Fibroblast of lung (primary cell): ENCODE data around the gene IFT81. TPM values are rescaled to one million over a fixed set of nuclear protein-coding genes. Genes with fewer than 3 reads are reported as not detected.

Source experiments
- DNase-seq, 2 donors: peaks; one replicate each; pipeline versions ENCODE4 v3.0.0 to v3.0.0-alpha.2; 2010; ENCODE audit warnings: low read depth in 2 of 2
- H2AFZ ChIP-seq: 2 replicates; pipeline ENCODE4 v1.5.1; 2012; ENCODE audit warnings: low read length, control low read depth, inconsistent platforms
- H3K27ac ChIP-seq: 2 replicates; pipeline ENCODE4 v1.5.1; 2011; ENCODE audit warnings: low read length, control low read depth; ENCODE audit not compliant: insufficient read depth
- H3K27me3 ChIP-seq: 2 replicates; pipeline ENCODE4 v1.5.1; 2011; ENCODE audit warnings: mild to moderate bottlenecking, low read length; ENCODE audit not compliant: control insufficient read depth, insufficient read depth
- H3K36me3 ChIP-seq: 2 replicates; pipeline ENCODE4 v1.5.1; 2011; ENCODE audit warnings: low read length; ENCODE audit not compliant: control insufficient read depth, insufficient read depth
- H3K4me1 ChIP-seq: 2 replicates; pipeline ENCODE4 v1.5.1; 2011; ENCODE audit warnings: low read length; ENCODE audit not compliant: control insufficient read depth, insufficient read depth; ENCODE audit errors: extremely low read depth
- H3K4me2 ChIP-seq: 2 replicates; pipeline ENCODE4 v1.5.1; 2011; ENCODE audit warnings: low read length, control low read depth; ENCODE audit not compliant: insufficient read depth; ENCODE audit errors: extremely low read depth
- H3K4me3 ChIP-seq, 4 experiments: fragments of 200-600 bp in 1 of 4; sonication (generic) in 1 of 4; replicated peaks in 1 of 4; 2 replicates each; pipeline ENCODE4 v1.5.1; 2011 to 2016; ENCODE audit warnings: low read length in 4 of 4, low read depth in 3 of 4, mild to moderate bottlenecking in 3 of 4, control low read depth in 2 of 4, inconsistent platforms in 1 of 4, mixed read lengths in 1 of 4; ENCODE audit not compliant: insufficient read depth in 1 of 4; ENCODE audit errors: control extremely low read depth in 1 of 4
- H3K79me2 ChIP-seq: 2 replicates; pipeline ENCODE4 v1.5.1; 2012; ENCODE audit warnings: mild to moderate bottlenecking, low read length, inconsistent platforms; ENCODE audit not compliant: control insufficient read depth, insufficient read depth
- H3K9ac ChIP-seq: 2 replicates; pipeline ENCODE4 v1.5.1; 2011; ENCODE audit warnings: mild to moderate bottlenecking, low read length, control low read depth; ENCODE audit not compliant: insufficient read depth
- H3K9me3 ChIP-seq: 2 replicates; pipeline ENCODE4 v1.5.1; 2012; ENCODE audit warnings: low read depth, low read length; ENCODE audit not compliant: control insufficient read depth, insufficient read depth
- H4K20me1 ChIP-seq: 2 replicates; pipeline ENCODE4 v1.5.1; 2011; ENCODE audit warnings: low read length; ENCODE audit not compliant: control insufficient read depth, insufficient read depth; ENCODE audit errors: extremely low read depth
- CTCF ChIP-seq, 2 donors: IDR thresholded peaks in 1 of 2; conservative IDR thresholded peaks in 1 of 2; 1 replicate in 1 of 2; 2 replicates in 1 of 2; pipeline ENCODE4 v1.5.1; 2011 to 2012; ENCODE audit warnings: low read length in 2 of 2, control low read depth in 1 of 2, inconsistent platforms in 1 of 2, low read depth in 1 of 2, mild to moderate bottlenecking in 1 of 2
- EZH2 ChIP-seq: IDR thresholded peaks from 2 replicates; pipeline ENCODE4 v1.5.1; 2012; ENCODE audit warnings: low read length, control low read depth, mild to moderate bottlenecking; ENCODE audit errors: missing control alignments
- polyA plus RNA-seq, 2 donors: library from polyadenylated mRNA; depleted of rRNA in 1 of 2; stranded (reverse) in 1 of 2; unstranded in 1 of 2; fragments of >200 nt; gene quantifications; 2 replicates each; pipeline ENCODE4 v1.2.1, GENCODE V29; 2011 to 2012; ENCODE audit warnings: missing spikeins in 1 of 2
- total RNA-seq: library from RNA; depleted of rRNA; stranded (reverse); fragments of >200 nt; gene quantifications from 2 replicates; pipeline ENCODE4 v1.2.1, GENCODE V29; 2014

IFT81 gene
- total and polyA plus RNA-seq, 2 donors (not counting 1 experiment from before 2014, with no cell fraction given): 17.7 to 23.6 TPM

- no peak overlapping the region for H2AFZ ChIP-seq
- DNase-seq: no peak
Observed at GRCh38 chr12:110088936-110089335, 35.2 kb upstream of the IFT81 start.

GRCh38 chr12:110090266-110091135, 33.7 kb upstream of the IFT81 start:
- H3K4me3 ChIP-seq: no peak overlapping the region
- H3K79me2 ChIP-seq: no peaks in the 10 kb centered on the region
- H3K27me3 ChIP-seq: peaks cover 9% of the 10 kb centered on the region
- H3K4me1 ChIP-seq: no peaks in the 10 kb centered on the region
- no peaks in the 10 kb centered on the region for H3K9me3 ChIP-seq
- no peaks in the 10 kb centered on the region for H4K20me1 ChIP-seq
- no peak overlapping the region for H2AFZ ChIP-seq
- H3K9ac ChIP-seq: no peak overlapping the region
- H3K4me2 ChIP-seq: no peak overlapping the region
- TF ChIP-seq EZH2 (no peak), CTCF (conservative IDR thresholded peaks at IDR 0.05 in 1 of 2, IDR thresholded peaks at IDR 0.05 in 1 of 2; ENCODE audit: low read depth in 1 of 2, low read length in 2 of 2) (no peak)
- no peak for DNase-seq
- no peak overlapping the region for H3K27ac ChIP-seq
- H3K36me3 ChIP-seq: no peaks in the 10 kb centered on the region

More at GRCh38 chr12:110088936-110089335, 35.2 kb upstream of the IFT81 start:
- no peak overlapping the region for H3K27ac ChIP-seq
- no peaks in the 10 kb centered on the region for H3K79me2 ChIP-seq
- H3K36me3 ChIP-seq: no peaks in the 10 kb centered on the region
- no peaks in the 10 kb centered on the region for H3K4me1 ChIP-seq
- H3K9me3 ChIP-seq: no peaks in the 10 kb centered on the region
- H4K20me1 ChIP-seq: no peaks in the 10 kb centered on the region
- H3K9ac ChIP-seq: no peak overlapping the region
- no peak overlapping the region for H3K4me3 ChIP-seq
- TF ChIP-seq EZH2 (no peak), CTCF (conservative IDR thresholded peaks at IDR 0.05 in 1 of 2, IDR thresholded peaks at IDR 0.05 in 1 of 2; ENCODE audit: low read depth in 1 of 2, low read length in 2 of 2) (no peak)
- H3K4me2 ChIP-seq: no peak overlapping the region
- H3K27me3 ChIP-seq: peaks cover 9% of the 10 kb centered on the region

GRCh38 chr12:110091136-110091711, 32.9 kb upstream of the IFT81 start:
- Histone ChIP-seq H3K79me2 (no peaks in the 10 kb centered on the region), H3K4me1 (no peaks in the 10 kb centered on the region), H3K9me3 (no peaks in the 10 kb centered on the region), H3K27me3 (peaks cover 9% of the 10 kb centered on the region), H2AFZ (no peak overlapping the region), H3K9ac (no peak overlapping the region), H4K20me1 (no peaks in the 10 kb centered on the region), H3K36me3 (no peaks in the 10 kb centered on the region), H3K4me2 (no peak overlapping the region), H3K27ac (no peak overlapping the region), H3K4me3 (no peak overlapping the region)
- TF ChIP-seq EZH2 (no peak), CTCF (conservative IDR thresholded peaks at IDR 0.05 in 1 of 2, IDR thresholded peaks at IDR 0.05 in 1 of 2; ENCODE audit: low read depth in 1 of 2, low read length in 2 of 2) (no peak)
- no peak for DNase-seq
